Liver (tissue), 3 donors: Measurements from ENCODE around the gene FBXO7.

Experiments used
- EGR1 ChIP-seq, 2 donors: IDR thresholded peaks; 2 replicates each; pipeline ENCODE4 v1.6.1; 2016 to 2018; ENCODE audit warnings: antibody characterized with exemption in 2 of 2, low read depth in 2 of 2
- FOXA1 ChIP-seq: IDR thresholded peaks from 2 replicates; pipeline ENCODE4 v1.6.1; 2016; ENCODE audit warnings: antibody characterized with exemption
- FOXA2 ChIP-seq: IDR thresholded peaks from 2 replicates; pipeline ENCODE4 v1.6.1; 2016; ENCODE audit warnings: antibody characterized with exemption
- GABPA ChIP-seq, 2 donors: IDR thresholded peaks in 1 of 2; conservative IDR thresholded peaks in 1 of 2; 2 replicates each; pipeline ENCODE4 v1.6.1; 2016; ENCODE audit warnings: antibody characterized with exemption in 2 of 2, mild to moderate bottlenecking in 1 of 2, moderate library complexity in 1 of 2
- HNF4A ChIP-seq, 2 donors: conservative IDR thresholded peaks; 2 replicates each; pipeline ENCODE4 v1.6.1; 2016; ENCODE audit warnings: antibody characterized with exemption in 2 of 2, mild to moderate bottlenecking in 2 of 2
- MAX ChIP-seq: IDR thresholded peaks from 2 replicates; pipeline ENCODE4 v1.6.1; 2016; ENCODE audit warnings: antibody characterized with exemption
- REST ChIP-seq: IDR thresholded peaks from 2 replicates; pipeline ENCODE4 v1.6.1; 2016; ENCODE audit warnings: antibody characterized with exemption, mild to moderate bottlenecking
- SP1 ChIP-seq: IDR thresholded peaks from 2 replicates; pipeline ENCODE4 v1.6.1; 2018; ENCODE audit warnings: antibody characterized with exemption, mild to moderate bottlenecking
- TAF1 ChIP-seq: conservative IDR thresholded peaks from 2 replicates; pipeline ENCODE4 v1.6.1; 2016; ENCODE audit warnings: antibody characterized with exemption, mild to moderate bottlenecking
- TF ChIP-seq, protein P1 (sequence below): fragments of 150-350 bp; IDR thresholded peaks from 2 replicates; pipeline ENCODE4 v1.5.1; 2017; ENCODE audit warnings: improper control_type of control experiment, low read depth, low read length; ENCODE audit not compliant: missing input control
- TF ChIP-seq, protein P2 (sequence below): IDR thresholded peaks from 2 replicates; pipeline ENCODE4 v1.6.1; 2016; ENCODE audit warnings: antibody characterized with exemption
- donor health status: healthy.
- donor health status: healthy.

DNA sequence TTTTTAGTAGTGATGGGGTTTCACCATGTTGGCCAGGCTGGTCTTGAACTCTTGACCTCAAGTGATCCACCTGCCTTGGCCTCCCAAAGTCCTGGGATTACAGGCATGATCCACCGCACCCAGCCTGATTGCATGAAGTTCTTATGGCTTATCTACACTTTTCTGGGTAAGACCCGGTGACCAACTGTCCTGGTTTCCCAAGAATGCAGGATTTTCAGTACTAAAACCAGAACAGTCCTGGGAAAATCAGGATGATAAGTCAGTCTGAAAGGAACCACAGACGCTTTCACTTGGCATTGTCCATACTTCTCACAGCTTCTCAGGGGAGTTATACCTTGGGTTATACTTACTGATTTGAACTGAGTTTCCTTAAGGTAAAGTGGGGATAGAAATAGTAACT is 8.9 kb upstream of the FBXO7 start:
- TF ChIP-seq, protein P1, sequence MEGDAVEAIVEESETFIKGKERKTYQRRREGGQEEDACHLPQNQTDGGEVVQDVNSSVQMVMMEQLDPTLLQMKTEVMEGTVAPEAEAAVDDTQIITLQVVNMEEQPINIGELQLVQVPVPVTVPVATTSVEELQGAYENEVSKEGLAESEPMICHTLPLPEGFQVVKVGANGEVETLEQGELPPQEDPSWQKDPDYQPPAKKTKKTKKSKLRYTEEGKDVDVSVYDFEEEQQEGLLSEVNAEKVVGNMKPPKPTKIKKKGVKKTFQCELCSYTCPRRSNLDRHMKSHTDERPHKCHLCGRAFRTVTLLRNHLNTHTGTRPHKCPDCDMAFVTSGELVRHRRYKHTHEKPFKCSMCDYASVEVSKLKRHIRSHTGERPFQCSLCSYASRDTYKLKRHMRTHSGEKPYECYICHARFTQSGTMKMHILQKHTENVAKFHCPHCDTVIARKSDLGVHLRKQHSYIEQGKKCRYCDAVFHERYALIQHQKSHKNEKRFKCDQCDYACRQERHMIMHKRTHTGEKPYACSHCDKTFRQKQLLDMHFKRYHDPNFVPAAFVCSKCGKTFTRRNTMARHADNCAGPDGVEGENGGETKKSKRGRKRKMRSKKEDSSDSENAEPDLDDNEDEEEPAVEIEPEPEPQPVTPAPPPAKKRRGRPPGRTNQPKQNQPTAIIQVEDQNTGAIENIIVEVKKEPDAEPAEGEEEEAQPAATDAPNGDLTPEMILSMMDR: no peak
- TF ChIP-seq, protein P2, sequence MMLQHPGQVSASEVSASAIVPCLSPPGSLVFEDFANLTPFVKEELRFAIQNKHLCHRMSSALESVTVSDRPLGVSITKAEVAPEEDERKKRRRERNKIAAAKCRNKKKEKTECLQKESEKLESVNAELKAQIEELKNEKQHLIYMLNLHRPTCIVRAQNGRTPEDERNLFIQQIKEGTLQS: no peak
- TF ChIP-seq FOXA1: no peak
- TF ChIP-seq REST: no peak
- no peak for TF ChIP-seq FOXA2
- TF ChIP-seq MAX: no peak
- no peak for TF ChIP-seq EGR1 (IDR thresholded peaks at IDR 0.05; ENCODE audit: low read depth in 2 of 2)
- TF ChIP-seq HNF4A (conservative IDR thresholded peaks at IDR 0.05): no peak
- no peak for TF ChIP-seq GABPA (IDR thresholded peaks at IDR 0.05 in 1 of 2, conservative IDR thresholded peaks at IDR 0.05 in 1 of 2)
- no peak for TF ChIP-seq SP1
- no peak for TF ChIP-seq TAF1
